Nephron progenitor cell (in vitro differentiated cells): Measurements from ENCODE around the gene MTTP.

Experiments
- DNase-seq: peaks from one replicate; pipeline ENCODE4 v3.0.0; 2021
- H3K27ac Mint-ChIP-seq: 2 replicates; pipeline ENCODE4 v1.8.0; 2021; ENCODE audit warnings: mild to moderate bottlenecking, moderate library complexity, mixed read lengths
- H3K27me3 Mint-ChIP-seq: 2 replicates; pipeline ENCODE4 v1.8.0; 2021; ENCODE audit warnings: mild to moderate bottlenecking, low read depth, mixed read lengths; ENCODE audit not compliant: poor library complexity
- H3K36me3 Mint-ChIP-seq: 2 replicates; pipeline ENCODE4 v1.8.0; 2021; ENCODE audit warnings: low read depth, mixed read lengths
- H3K4me1 Mint-ChIP-seq: 2 replicates; pipeline ENCODE4 v1.8.0; 2021; ENCODE audit warnings: mixed read lengths
- H3K4me3 Mint-ChIP-seq: 2 replicates; pipeline ENCODE4 v1.8.0; 2021; ENCODE audit warnings: mild to moderate bottlenecking, moderate library complexity, mixed read lengths
- H3K9me3 Mint-ChIP-seq: 2 replicates; pipeline ENCODE4 v1.8.0; 2021; ENCODE audit warnings: mild to moderate bottlenecking, moderate library complexity, mixed read lengths
- CTCF ChIP-seq: fragments of 200-600 bp; sonication (generic); IDR thresholded peaks from 2 replicates; pipeline ENCODE4 v1.5.0; 2021; ENCODE audit warnings: antibody characterized with exemption

Gene MTTP

DNA sequence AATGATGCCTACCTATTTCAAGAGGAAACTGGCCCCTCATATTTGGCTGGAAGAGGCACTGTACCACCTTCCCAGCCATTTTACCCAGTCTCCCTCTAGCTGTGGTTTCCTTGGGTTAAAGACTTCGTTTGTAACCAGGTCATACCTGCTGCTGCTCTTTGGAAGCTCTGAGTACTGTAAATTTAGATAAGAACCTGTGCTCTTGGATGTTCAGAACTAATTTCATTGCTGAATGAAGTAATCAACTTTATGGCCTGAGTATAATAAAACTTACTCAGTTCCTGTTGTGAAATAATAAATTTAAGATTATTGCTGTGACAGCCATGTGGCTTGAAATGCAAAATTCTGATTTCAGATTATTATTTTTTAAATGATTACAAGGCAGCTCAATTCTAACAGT, 12.2 kb downstream of the MTTP start:
- Mint-ChIP-seq H3K27me3 (peaks cover 7% of the 10 kb centered on the region), H3K36me3 (no peaks in the 10 kb centered on the region), H3K9me3 (no peaks in the 10 kb centered on the region), H3K27ac (no peak overlapping the region), H3K4me3 (no peak overlapping the region), H3K4me1 (no peaks in the 10 kb centered on the region)
- TF ChIP-seq CTCF, result no peak
- no peak for DNase-seq

DNA sequence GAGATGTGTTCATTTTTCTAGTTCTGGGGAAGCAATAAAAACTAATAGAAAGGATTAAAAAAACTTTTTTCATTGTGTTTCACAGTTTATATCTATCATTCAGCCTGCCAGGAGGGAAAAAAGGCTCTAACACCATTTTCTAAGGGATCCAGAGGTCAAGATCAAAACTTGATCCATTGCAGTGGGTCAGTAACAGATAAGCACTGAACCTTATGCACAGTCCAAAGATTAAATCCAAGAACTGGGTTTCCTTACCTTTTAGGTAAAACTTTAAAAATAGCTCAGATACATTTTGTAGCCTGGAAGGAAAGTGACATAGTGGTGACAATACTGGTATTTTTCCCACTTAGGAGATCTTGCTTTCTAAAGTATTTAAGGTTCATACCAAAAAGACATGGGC, 12.7 kb downstream of the MTTP start:
- no peak for TF ChIP-seq CTCF
- no peaks in the 10 kb centered on the region for H3K9me3 Mint-ChIP-seq
- peaks cover 7% of the 10 kb centered on the region for H3K27me3 Mint-ChIP-seq
- H3K36me3 Mint-ChIP-seq, result no peaks in the 10 kb centered on the region
- no peak overlapping the region for H3K27ac Mint-ChIP-seq
- H3K4me1 Mint-ChIP-seq, result no peaks in the 10 kb centered on the region
- DNase-seq, result no peak
- no peak overlapping the region for H3K4me3 Mint-ChIP-seq

GRCh38 chr4:99587803-99588202, 13.2 kb downstream of the MTTP start:
- Mint-ChIP-seq H3K4me3 (no peak overlapping the region), H3K4me1 (no peaks in the 10 kb centered on the region), H3K27ac (no peak overlapping the region), H3K9me3 (no peaks in the 10 kb centered on the region), H3K27me3 (peaks cover 4% of the 10 kb centered on the region), H3K36me3 (no peaks in the 10 kb centered on the region)
- no peak for TF ChIP-seq CTCF
- no peak for DNase-seq

GRCh38 chr4:99591757-99592156, 17.1 kb downstream of the MTTP start:
- no peak overlapping the region for H3K4me3 Mint-ChIP-seq
- H3K27ac Mint-ChIP-seq, result no peak overlapping the region
- no peak for DNase-seq
- no peaks in the 10 kb centered on the region for H3K4me1 Mint-ChIP-seq
- H3K36me3 Mint-ChIP-seq, result no peaks in the 10 kb centered on the region
- peaks cover 2% of the 10 kb centered on the region for H3K27me3 Mint-ChIP-seq
- no peaks in the 10 kb centered on the region for H3K9me3 Mint-ChIP-seq
- no peak for TF ChIP-seq CTCF

DNA sequence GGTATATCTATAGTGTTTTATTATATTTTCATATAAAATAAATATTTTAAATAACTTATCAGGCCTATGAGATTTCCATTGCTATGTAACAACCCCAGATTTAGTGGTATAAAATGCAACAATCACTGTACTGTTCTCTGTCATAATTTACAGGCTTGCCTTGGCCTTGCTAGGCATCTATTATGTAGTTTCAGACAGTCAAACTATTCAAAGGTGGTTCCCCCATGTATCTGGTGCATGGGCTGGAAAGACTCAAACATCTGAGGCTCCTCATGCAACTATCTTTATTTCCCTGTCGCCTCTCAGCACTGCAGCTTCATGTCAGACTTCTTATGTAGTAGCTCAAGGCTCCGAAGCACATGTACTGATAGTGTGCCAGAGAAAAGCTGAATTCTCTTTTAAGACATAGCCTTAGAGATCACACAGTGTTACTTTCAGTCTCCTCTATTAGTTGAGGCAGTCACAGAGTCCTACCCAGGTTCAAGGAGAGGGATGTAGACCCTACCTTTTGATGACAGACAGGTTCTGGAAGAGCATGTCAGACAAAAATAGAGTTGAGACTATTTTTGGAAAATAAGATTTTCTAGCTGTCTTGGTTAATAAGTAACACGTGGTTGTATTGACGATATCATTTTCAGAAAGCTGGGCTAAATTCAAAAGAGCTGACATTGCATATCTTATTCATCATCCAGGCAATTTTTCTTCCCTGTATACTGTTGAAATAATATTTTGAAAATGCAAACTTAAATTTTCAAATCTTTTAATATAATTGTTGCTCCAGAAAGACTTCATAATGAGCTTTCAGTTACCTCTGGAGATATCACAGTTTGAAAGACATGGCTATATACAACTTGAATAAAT, 19.4 kb downstream of the MTTP start:
- TF ChIP-seq CTCF, result no peak
- DNase-seq, result no peak
- Mint-ChIP-seq H3K36me3 (no peaks in the 10 kb centered on the region), H3K27me3 (peaks cover 5% of the 10 kb centered on the region), H3K4me1 (no peaks in the 10 kb centered on the region), H3K27ac (no peak overlapping the region), H3K4me3 (no peak overlapping the region), H3K9me3 (no peaks in the 10 kb centered on the region)

DNA sequence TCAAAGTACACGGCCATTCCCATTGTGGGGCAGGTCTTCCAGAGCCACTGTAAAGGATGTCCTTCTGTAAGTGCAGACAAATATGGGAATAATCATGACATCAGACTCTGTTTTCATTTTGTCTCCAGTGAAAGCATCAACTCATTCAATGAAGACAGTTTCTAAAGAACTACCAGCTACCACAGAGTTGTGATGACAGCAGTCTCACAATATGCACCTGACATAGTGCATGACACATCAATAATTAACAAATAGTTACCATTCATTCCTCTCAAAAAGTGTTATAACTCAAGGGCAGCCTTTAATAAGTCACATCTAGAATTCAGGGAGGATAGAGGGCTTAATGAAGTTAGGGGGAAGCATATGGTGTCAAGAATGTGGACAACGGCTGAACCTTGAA, 20.2 kb downstream of the MTTP start:
- H3K27me3 Mint-ChIP-seq, result peaks cover 5% of the 10 kb centered on the region
- H3K27ac Mint-ChIP-seq, result no peak overlapping the region
- H3K9me3 Mint-ChIP-seq, result no peaks in the 10 kb centered on the region
- H3K36me3 Mint-ChIP-seq, result no peaks in the 10 kb centered on the region
- DNase-seq, result no peak
- no peak for TF ChIP-seq CTCF
- H3K4me1 Mint-ChIP-seq, result no peaks in the 10 kb centered on the region
- no peak overlapping the region for H3K4me3 Mint-ChIP-seq
